MCF 10A (cell line): ENCODE results near the gene VAV1. TPM values are rescaled to one million over a fixed set of nuclear protein-coding genes. Genes with fewer than 3 reads are reported as not detected.

Experiments
- BruUV-seq: library from RNA; stranded (reverse); fragments of 400-500 nt; replicated peaks from 2 replicates; lab custom pipeline; 2021; lab: Mats Ljungman, UMichigan
- CTCF ChIA-PET: fragments of 300-600 bp; sonication (Branson Sonifier 250); formaldehyde crosslinking; extraction: SDS; loops from one replicate; lab custom pipeline; 2021; ENCODE audit warnings: antibody characterized with exemption, inconsistent platforms; lab: Yijun Ruan, JAX
- POLR2A ChIA-PET: fragments of 300-600, 350-650 bp; sonication (Branson Sonifier 250); formaldehyde crosslinking; extraction: SDS; loops from one replicate; lab custom pipeline; 2020; ENCODE audit warnings: antibody characterized with exemption, inconsistent platforms; lab: Yijun Ruan, JAX
- DNase-seq: peaks from one replicate; pipeline ENCODE4 v3.0.0-alpha.2; 2018; ENCODE audit not compliant: unreplicated experiment
- H3K27ac Mint-ChIP-seq: one replicate; pipeline ENCODE4 v1.8.0; 2022; ENCODE audit warnings: mild to moderate bottlenecking, low read depth, mixed read lengths; ENCODE audit not compliant: unreplicated experiment
- H3K27me3 Mint-ChIP-seq: one replicate; pipeline ENCODE4 v1.8.0; 2022; ENCODE audit warnings: mixed read lengths; ENCODE audit not compliant: insufficient read depth, unreplicated experiment
- H3K36me3 Mint-ChIP-seq: one replicate; pipeline ENCODE4 v1.8.0; 2022; ENCODE audit warnings: mild to moderate bottlenecking, moderate library complexity, mixed read lengths; ENCODE audit not compliant: insufficient read depth, unreplicated experiment
- H3K4me1 Mint-ChIP-seq: one replicate; pipeline ENCODE4 v1.8.0; 2022; ENCODE audit warnings: mixed read lengths; ENCODE audit not compliant: insufficient read depth, unreplicated experiment
- H3K4me3 Mint-ChIP-seq: one replicate; pipeline ENCODE4 v1.8.0; 2022; ENCODE audit warnings: mild to moderate bottlenecking, moderate library complexity, mixed read lengths; ENCODE audit not compliant: unreplicated experiment
- H3K9me3 Mint-ChIP-seq: one replicate; pipeline ENCODE4 v1.8.0; 2022; ENCODE audit warnings: mixed read lengths; ENCODE audit not compliant: unreplicated experiment
- CTCF ChIP-seq: fragments of 200-600 bp; IDR thresholded peaks from one replicate; pipeline ENCODE4 v1.8.0; 2022; ENCODE audit warnings: antibody characterized with exemption, mild to moderate bottlenecking; ENCODE audit not compliant: unreplicated experiment
- intact Hi-C: fragments of 100-400 bp; cut with micrococcal nuclease; formaldehyde crosslinking; loops from 2 replicates; pipeline ENCODE4 v1.14.1; 2022
- total RNA-seq: library from RNA; stranded (reverse); gene quantifications from 2 replicates; pipeline ENCODE4 v1.2.3, GENCODE V29; 2022

Gene VAV1
- total RNA-seq, 1 experiment from 2014 or later, result not detected

- peaks cover 22% of the 10 kb centered on the region for H3K9me3 Mint-ChIP-seq
- intact Hi-C loops, result no loop called here
- no peak for TF ChIP-seq CTCF
Observed at GRCh38 chr19:6890938-6891337, 118.4 kb downstream of the VAV1 start.

GRCh38 chr19:6891761-6892385 is 119.4 kb downstream of the VAV1 start:
- Mint-ChIP-seq H3K4me1 (no peaks in the 10 kb centered on the region), H3K36me3 (no peaks in the 10 kb centered on the region), H3K4me3 (no peak overlapping the region), H3K27ac (no peak overlapping the region), H3K9me3 (peaks cover 32% of the 10 kb centered on the region), H3K27me3 (peaks cover 62% of the 10 kb centered on the region)
- DNase-seq, result no peak
- ChIA-PET CTCF (no interaction called here), POLR2A (no interaction called here)
- intact Hi-C loops, result no loop called here
- no TSS peak for BruUV-seq
- TF ChIP-seq CTCF, result no peak

More at GRCh38 chr19:6890938-6891337, 118.4 kb downstream of the VAV1 start:
- Mint-ChIP-seq H3K4me3 (no peak overlapping the region), H3K27ac (no peak overlapping the region), H3K27me3 (peaks cover 67% of the 10 kb centered on the region), H3K4me1 (no peaks in the 10 kb centered on the region), H3K36me3 (no peaks in the 10 kb centered on the region)
- POLR2A ChIA-PET, result no interaction called here
- BruUV-seq, result no TSS peak
- no peak for DNase-seq
- CTCF ChIA-PET, result interaction anchor here (0.6 kb wide), 1 partner anchor 374 kb away, joined by 3 read pairs; no protein-coding TSS in a partner anchor

GRCh38 chr19:6894313-6894712 is 121.8 kb downstream of the VAV1 start:
- peaks cover 32% of the 10 kb centered on the region for H3K9me3 Mint-ChIP-seq
- ChIA-PET POLR2A (no interaction called here), CTCF (interaction anchor here (0.7 kb wide), 1 partner anchor 98 kb away, joined by 5 read pairs; no protein-coding TSS in a partner anchor)
- intact Hi-C loops, result no loop called here
- no peaks in the 10 kb centered on the region for H3K4me1 Mint-ChIP-seq
- no peak for DNase-seq
- BruUV-seq, result no TSS peak
- no peak overlapping the region for H3K4me3 Mint-ChIP-seq
- peaks cover 43% of the 10 kb centered on the region for H3K27me3 Mint-ChIP-seq
- H3K36me3 Mint-ChIP-seq, result no peaks in the 10 kb centered on the region
- TF ChIP-seq CTCF, result no peak
- H3K27ac Mint-ChIP-seq, result no peak overlapping the region

GRCh38 chr19:6903446-6903845 is 130.9 kb downstream of the VAV1 start:
- no peak for TF ChIP-seq CTCF
- Mint-ChIP-seq H3K36me3 (no peaks in the 10 kb centered on the region), H3K9me3 (peaks cover 9% of the 10 kb centered on the region), H3K4me3 (no peak overlapping the region), H3K27me3 (peaks cover 21% of the 10 kb centered on the region), H3K27ac (no peak overlapping the region), H3K4me1 (no peaks in the 10 kb centered on the region)
- no peak for DNase-seq
- CTCF ChIA-PET, result no interaction called here
- BruUV-seq, result no TSS peak
- POLR2A ChIA-PET, result no interaction called here
- intact Hi-C loops, result no loop called here
